Nephron (organoid): ENCODE results near the gene CARD18.

ENCODE experiments used
- H3K27ac Mint-ChIP-seq, 3 experiments: 2 replicates each; pipeline ENCODE4 v1.8.0; 2020; ENCODE audit warnings: mixed read lengths in 3 of 3, mild to moderate bottlenecking in 2 of 3, moderate library complexity in 1 of 3
- H3K27me3 Mint-ChIP-seq: 2 replicates; pipeline ENCODE4 v1.8.0; 2021; ENCODE audit warnings: low read depth, mild to moderate bottlenecking, moderate library complexity, mixed read lengths
- H3K36me3 Mint-ChIP-seq: 2 replicates; pipeline ENCODE4 v1.8.0; 2020; ENCODE audit warnings: low read depth, mixed read lengths
- H3K4me1 Mint-ChIP-seq: 2 replicates; pipeline ENCODE4 v1.8.0; 2020; ENCODE audit warnings: mixed read lengths
- H3K4me3 Mint-ChIP-seq, 3 experiments: 2 replicates each; pipeline ENCODE4 v1.8.0; 2020; ENCODE audit warnings: mild to moderate bottlenecking in 3 of 3, mixed read lengths in 3 of 3, moderate library complexity in 2 of 3
- H3K9me3 Mint-ChIP-seq: 2 replicates; pipeline ENCODE4 v1.8.0; 2020; ENCODE audit warnings: mixed read lengths
- TF ChIP-seq, protein P1 (sequence below), 3 experiments: fragments of 200-600 bp; sonication (generic); IDR thresholded peaks; one replicate each; pipeline ENCODE4 v1.5.0; 2021; ENCODE audit warnings: antibody characterized with exemption in 3 of 3; ENCODE audit not compliant: unreplicated experiment in 3 of 3

The CARD18 gene

DNA sequence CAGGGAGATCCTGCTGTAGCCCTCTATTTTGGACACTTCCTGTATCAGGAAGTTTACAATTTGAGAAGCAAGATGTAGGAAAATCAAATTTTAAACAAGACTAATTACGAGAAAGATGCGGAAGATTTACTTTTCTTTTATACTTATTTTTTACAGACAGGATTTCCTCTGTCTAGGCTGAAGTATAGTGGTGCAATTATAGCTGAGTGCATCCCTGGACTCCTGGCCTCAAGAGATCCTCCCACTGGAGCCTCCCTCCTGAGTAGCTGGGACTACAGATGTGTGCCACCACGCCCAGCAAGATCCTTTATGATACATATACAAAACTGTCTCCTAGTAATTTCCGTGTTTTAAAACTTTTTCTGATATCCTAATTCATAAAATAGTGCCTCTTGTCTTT lies 17.2 kb upstream of the CARD18 start:
- Mint-ChIP-seq H3K4me1 (no peaks in the 10 kb centered on the region), H3K4me3 (no peak overlapping the region)

DNA sequence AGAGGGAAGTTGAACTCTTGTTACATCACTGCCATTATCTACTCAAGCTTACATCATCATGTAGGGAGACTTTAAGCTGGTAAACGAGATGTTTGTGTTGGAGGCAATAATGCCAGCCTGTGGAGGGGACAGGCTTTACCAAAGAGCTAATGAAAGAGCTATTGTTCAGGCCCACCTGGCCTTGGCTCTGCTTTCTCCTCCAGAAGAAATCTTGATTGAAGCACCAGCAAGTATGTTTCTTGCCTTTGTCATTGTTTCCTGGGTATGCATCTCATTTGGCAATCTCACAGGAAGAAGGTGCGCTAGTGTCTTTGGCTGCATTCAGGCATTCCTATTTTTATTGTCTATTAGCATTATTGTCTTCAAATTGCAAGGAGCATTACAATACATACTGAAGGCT lies 16.7 kb upstream of the CARD18 start:
- H3K27ac Mint-ChIP-seq: no peak overlapping the region
- no peak overlapping the region for H3K4me3 Mint-ChIP-seq
- H3K27me3 Mint-ChIP-seq: no peaks in the 10 kb centered on the region
- H3K36me3 Mint-ChIP-seq: no peaks in the 10 kb centered on the region
- H3K9me3 Mint-ChIP-seq: peaks cover 4% of the 10 kb centered on the region
- H3K4me1 Mint-ChIP-seq: no peaks in the 10 kb centered on the region
- TF ChIP-seq, protein P1, sequence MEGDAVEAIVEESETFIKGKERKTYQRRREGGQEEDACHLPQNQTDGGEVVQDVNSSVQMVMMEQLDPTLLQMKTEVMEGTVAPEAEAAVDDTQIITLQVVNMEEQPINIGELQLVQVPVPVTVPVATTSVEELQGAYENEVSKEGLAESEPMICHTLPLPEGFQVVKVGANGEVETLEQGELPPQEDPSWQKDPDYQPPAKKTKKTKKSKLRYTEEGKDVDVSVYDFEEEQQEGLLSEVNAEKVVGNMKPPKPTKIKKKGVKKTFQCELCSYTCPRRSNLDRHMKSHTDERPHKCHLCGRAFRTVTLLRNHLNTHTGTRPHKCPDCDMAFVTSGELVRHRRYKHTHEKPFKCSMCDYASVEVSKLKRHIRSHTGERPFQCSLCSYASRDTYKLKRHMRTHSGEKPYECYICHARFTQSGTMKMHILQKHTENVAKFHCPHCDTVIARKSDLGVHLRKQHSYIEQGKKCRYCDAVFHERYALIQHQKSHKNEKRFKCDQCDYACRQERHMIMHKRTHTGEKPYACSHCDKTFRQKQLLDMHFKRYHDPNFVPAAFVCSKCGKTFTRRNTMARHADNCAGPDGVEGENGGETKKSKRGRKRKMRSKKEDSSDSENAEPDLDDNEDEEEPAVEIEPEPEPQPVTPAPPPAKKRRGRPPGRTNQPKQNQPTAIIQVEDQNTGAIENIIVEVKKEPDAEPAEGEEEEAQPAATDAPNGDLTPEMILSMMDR (IDR thresholded peaks at IDR 0.05; ENCODE audit: unreplicated experiment in 3 of 3): no peak

More for the DNA sequence above, 17.2 kb upstream of the CARD18 start:
- Mint-ChIP-seq H3K36me3 (no peaks in the 10 kb centered on the region), H3K27ac (no peak overlapping the region), H3K27me3 (no peaks in the 10 kb centered on the region), H3K9me3 (peaks cover 4% of the 10 kb centered on the region)
- TF ChIP-seq, protein P1 (IDR thresholded peaks at IDR 0.05; ENCODE audit: unreplicated experiment in 3 of 3): no peak

DNA sequence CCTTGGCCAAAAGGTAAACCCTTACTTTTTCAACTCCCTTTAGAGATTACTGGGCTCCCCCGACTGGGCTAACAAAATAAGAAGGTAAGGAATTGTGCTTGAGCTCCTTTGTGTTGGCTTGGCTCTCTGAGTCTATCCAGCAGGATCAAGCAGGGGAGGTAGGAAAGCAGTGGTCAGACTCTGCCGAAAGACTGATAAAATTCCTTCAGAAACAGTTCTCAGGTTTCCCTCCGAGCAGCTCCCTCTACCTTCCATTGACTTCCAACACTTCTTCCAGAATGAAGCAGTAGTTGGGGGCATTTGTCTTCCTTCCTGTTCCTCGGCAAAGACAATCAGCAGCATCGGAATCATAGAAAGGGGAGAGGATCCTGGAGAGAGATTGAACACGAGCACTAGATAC lies 16.1 kb upstream of the CARD18 start:
- no peaks in the 10 kb centered on the region for H3K36me3 Mint-ChIP-seq
- H3K4me3 Mint-ChIP-seq: no peak overlapping the region
- H3K4me1 Mint-ChIP-seq: no peaks in the 10 kb centered on the region
- H3K27me3 Mint-ChIP-seq: no peaks in the 10 kb centered on the region
- H3K9me3 Mint-ChIP-seq: peaks cover 4% of the 10 kb centered on the region
- H3K27ac Mint-ChIP-seq: no peak overlapping the region
- TF ChIP-seq, protein P1 (IDR thresholded peaks at IDR 0.05; ENCODE audit: unreplicated experiment in 3 of 3): no peak

DNA sequence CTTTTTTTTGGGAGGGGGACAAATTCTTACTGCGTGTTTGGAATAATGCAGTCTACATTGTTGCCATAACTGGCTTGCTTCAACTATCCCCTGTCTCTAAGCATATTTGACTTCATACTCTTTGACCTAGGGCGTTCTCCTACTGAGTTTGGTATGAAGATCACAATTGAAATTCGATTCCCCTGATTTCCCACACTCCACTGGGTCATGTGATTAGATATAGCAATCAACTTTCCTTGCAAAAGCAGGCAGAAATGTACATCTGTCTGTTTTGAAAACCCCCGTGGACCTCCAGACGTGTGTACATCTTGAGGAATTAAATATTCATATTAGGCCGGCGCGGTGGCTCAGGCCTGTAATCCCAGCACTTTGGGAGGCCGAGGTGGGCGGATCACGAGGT lies 13.8 kb upstream of the CARD18 start:
- Mint-ChIP-seq H3K36me3 (no peaks in the 10 kb centered on the region), H3K4me3 (no peak overlapping the region), H3K9me3 (peaks cover 4% of the 10 kb centered on the region), H3K4me1 (no peaks in the 10 kb centered on the region), H3K27ac (no peak overlapping the region), H3K27me3 (no peaks in the 10 kb centered on the region)
- TF ChIP-seq, protein P1 (IDR thresholded peaks at IDR 0.05; ENCODE audit: unreplicated experiment in 3 of 3): no peak

DNA sequence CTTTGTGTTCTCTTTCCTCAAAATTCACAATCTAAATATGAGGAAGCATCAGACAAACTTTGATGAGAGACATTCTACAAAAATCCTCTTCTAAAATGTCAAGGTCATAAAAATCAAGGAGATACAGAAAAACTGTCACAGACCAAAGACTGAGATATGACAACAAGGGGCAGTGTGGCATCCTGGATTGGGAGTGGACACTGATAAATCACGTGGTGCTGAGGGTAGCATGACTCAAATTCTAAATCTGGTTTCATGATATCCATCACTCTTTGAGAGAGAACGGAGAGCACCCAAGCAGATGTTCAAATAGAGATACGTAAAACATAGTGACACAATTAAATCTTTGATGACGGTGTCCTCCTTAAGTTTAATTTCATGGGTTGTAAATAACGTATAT lies 13.0 kb upstream of the CARD18 start:
- Mint-ChIP-seq H3K4me3 (no peak overlapping the region), H3K9me3 (peaks cover 4% of the 10 kb centered on the region), H3K36me3 (no peaks in the 10 kb centered on the region), H3K27ac (no peak overlapping the region), H3K27me3 (no peaks in the 10 kb centered on the region), H3K4me1 (no peaks in the 10 kb centered on the region)
- TF ChIP-seq, protein P1 (IDR thresholded peaks at IDR 0.05; ENCODE audit: unreplicated experiment in 3 of 3): no peak

DNA sequence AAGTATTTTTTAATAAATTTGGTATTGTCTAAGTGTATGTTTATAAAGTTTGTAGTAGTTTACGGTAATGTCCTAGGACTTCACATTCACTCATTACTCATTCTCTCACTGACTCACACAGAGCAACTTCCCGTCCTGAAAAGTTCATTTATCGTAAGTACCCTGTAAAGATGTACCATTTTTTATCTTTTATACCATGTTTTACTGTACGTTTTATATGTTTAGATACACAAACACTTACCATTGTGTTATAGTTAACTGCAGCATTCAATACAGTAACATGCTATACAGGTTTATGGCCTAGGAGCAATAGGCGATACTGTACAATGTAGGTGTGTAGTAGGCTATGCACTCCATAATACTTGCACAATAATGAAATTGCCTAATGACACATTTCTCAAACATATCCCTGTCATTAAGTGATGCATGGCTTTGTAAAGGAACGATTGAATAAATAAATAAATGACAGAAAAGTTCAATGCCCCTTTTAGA lies 12.5 kb upstream of the CARD18 start:
- Mint-ChIP-seq H3K9me3 (peaks cover 4% of the 10 kb centered on the region), H3K27me3 (no peaks in the 10 kb centered on the region), H3K4me3 (no peak overlapping the region), H3K36me3 (no peaks in the 10 kb centered on the region), H3K27ac (no peak overlapping the region), H3K4me1 (no peaks in the 10 kb centered on the region)
- TF ChIP-seq, protein P1 (IDR thresholded peaks at IDR 0.05; ENCODE audit: unreplicated experiment in 3 of 3): no peak
